PC-3 (cell line): ENCODE data around the gene NXPE3. TPM values are rescaled to one million over a fixed set of nuclear protein-coding genes. Genes with fewer than 3 reads are reported as not detected.
A peak's percentile ranks its signal among the peaks of the same experiment; 100 is the strongest.

Experiments used
- ATAC-seq: fragments of 200-7000 bp; cut with Tn5 transposase; 2 replicates; pipeline ENCODE4 v1.9.1; 2020; ENCODE audit warnings: mild to moderate bottlenecking, moderate library complexity
- BruUV-seq: library from RNA; stranded (reverse); fragments of 400-500 nt; replicated peaks from 2 replicates; lab custom pipeline; 2021; lab: Mats Ljungman, UMichigan
- CTCF ChIA-PET: fragments of 300-600 bp; sonication (Branson Sonifier 250); formaldehyde crosslinking; loops from one replicate; lab custom pipeline; 2022; ENCODE audit warnings: antibody characterized with exemption; lab: Charles Lee
- POLR2A ChIA-PET: fragments of 300-600 bp; sonication (Branson Sonifier 250); formaldehyde crosslinking; loops from one replicate; lab custom pipeline; 2022; ENCODE audit warnings: antibody characterized with exemption; ENCODE audit not compliant: unreplicated experiment; lab: Charles Lee
- DNase-seq: peaks from one replicate; pipeline ENCODE4 v3.0.0-alpha.2; 2015
- H2AFZ ChIP-seq: fragments of 300-600 bp; sonication (generic); 2 replicates; pipeline ENCODE4 v1.6.0; 2016; ENCODE audit warnings: antibody characterized with exemption, low read length
- H3F3A ChIP-seq: fragments of 300-600 bp; sonication (generic); one replicate; pipeline ENCODE4 v1.6.0; 2017; ENCODE audit warnings: antibody characterized with exemption, low read length, control low read depth, mild to moderate bottlenecking; ENCODE audit not compliant: unreplicated experiment
- H3K27ac ChIP-seq: fragments of 300-600 bp; sonication (generic); 2 replicates; pipeline ENCODE4 v1.5.1; 2016; ENCODE audit warnings: mild to moderate bottlenecking, low read length
- H3K27me3 ChIP-seq: fragments of 300-600 bp; sonication (generic); 2 replicates; pipeline ENCODE4 v1.6.1; 2016; ENCODE audit warnings: low read length, mixed read lengths
- H3K36me3 ChIP-seq: fragments of 300-600 bp; sonication (generic); 2 replicates; pipeline ENCODE4 v1.6.1; 2016; ENCODE audit warnings: low read depth, mixed run types, low read length, mixed read lengths
- H3K4me1 ChIP-seq: fragments of 300-600 bp; sonication (generic); 2 replicates; pipeline ENCODE4 v1.5.1; 2016; ENCODE audit warnings: low read length; ENCODE audit not compliant: insufficient read depth
- H3K4me2 ChIP-seq: fragments of 300-600 bp; sonication (generic); 2 replicates; pipeline ENCODE4 v1.6.0; 2016; ENCODE audit warnings: low read length
- H3K4me3 ChIP-seq: fragments of 300-600 bp; sonication (generic); 2 replicates; pipeline ENCODE4 v1.5.1; 2016; ENCODE audit warnings: mild to moderate bottlenecking, low read length, mixed read lengths
- H3K79me2 ChIP-seq: fragments of 300-600 bp; sonication (generic); 2 replicates; pipeline ENCODE4 v1.6.1; 2017; ENCODE audit warnings: low read length, mixed read lengths
- H3K9ac ChIP-seq: fragments of 300-600 bp; sonication (generic); 2 replicates; pipeline ENCODE4 v1.6.0; 2016; ENCODE audit warnings: mild to moderate bottlenecking, low read length
- H3K9me2 ChIP-seq: fragments of 300-600 bp; sonication (generic); replicated peaks from 2 replicates; pipeline ENCODE4 v1.6.1; 2016; ENCODE audit warnings: mixed run types, low read length, mixed read lengths
- H3K9me3 ChIP-seq: fragments of 300-600 bp; sonication (generic); 2 replicates; pipeline ENCODE4 v1.6.1; 2016; ENCODE audit warnings: low read length, mixed read lengths
- H4K20me1 ChIP-seq: fragments of 300-600 bp; sonication (generic); 2 replicates; pipeline ENCODE4 v1.6.1; 2016; ENCODE audit warnings: low read length, mixed read lengths
- EZH2 ChIP-seq: fragments of 300-600 bp; sonication (generic); IDR thresholded peaks from one replicate; pipeline ENCODE4 v1.6.1; 2017; ENCODE audit warnings: antibody characterized with exemption, mild to moderate bottlenecking, low read length; ENCODE audit not compliant: unreplicated experiment
- EZH2phosphoT487 ChIP-seq: fragments of 300-600 bp; sonication (generic); IDR thresholded peaks from 2 replicates; pipeline ENCODE4 v1.6.1; 2018; ENCODE audit warnings: mild to moderate bottlenecking, antibody characterized with exemption, low read length, borderline replicate concordance
- intact Hi-C: fragments of 100-400 bp; cut with micrococcal nuclease; formaldehyde crosslinking; loops from 2 replicates; pipeline ENCODE4 v1.9.0; 2023
- total RNA-seq: library from RNA; depleted of rRNA; stranded (reverse); fragments of >200 nt; gene quantifications from 2 replicates; pipeline ENCODE4 v1.2.3, GENCODE V29; 2014
- TF ChIP-seq, protein P1 (sequence below): fragments of 300-600 bp; sonication (generic); conservative IDR thresholded peaks from 2 replicates; pipeline ENCODE4 v1.5.1; 2017; ENCODE audit warnings: antibody characterized with exemption, low read depth, mild to moderate bottlenecking, low read length

NXPE3 gene
- total RNA-seq, 1 experiment from 2014 or later = 12.6 TPM

DNA sequence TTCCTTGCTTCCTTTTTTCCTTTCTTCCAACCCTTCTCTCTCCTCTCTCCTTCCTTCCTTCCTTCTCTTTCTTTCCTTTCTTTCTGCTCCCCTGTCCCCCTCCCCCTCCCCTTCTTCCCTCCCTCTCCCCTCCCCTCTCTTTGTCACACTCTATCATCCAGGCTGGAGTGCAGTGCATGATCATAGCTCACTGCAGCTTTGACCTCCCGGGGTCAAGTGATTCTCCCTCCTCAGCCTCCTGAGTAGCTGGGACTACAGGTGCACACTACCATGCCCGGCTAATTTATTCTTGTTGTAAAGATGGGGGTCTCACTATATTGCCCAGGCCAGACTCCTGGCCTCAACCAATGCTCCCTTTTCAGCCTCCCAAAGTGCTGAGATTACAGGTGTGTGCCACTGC, 89.0 kb downstream of the NXPE3 start:
- H3K4me1 ChIP-seq = peaks cover 39% of the 10 kb centered on the region
- intact Hi-C loops = loop anchor here (5.0 kb wide), 2 partner anchors 139 to 199 kb away; no protein-coding TSS in a partner anchor
- H3K9me2 ChIP-seq = no peaks in the 10 kb centered on the region
- no peaks in the 10 kb centered on the region for H4K20me1 ChIP-seq
- no peak for DNase-seq
- no TSS peak for BruUV-seq
- H2AFZ ChIP-seq = no peak overlapping the region
- no peak for ATAC-seq
- ChIA-PET POLR2A (interaction anchor here (0.6 to 0.8 kb wide), 3 partner anchors 39 to 239 kb away, joined by 3 to 14 read pairs (median 8); no protein-coding TSS in a partner anchor), CTCF (no interaction called here)
- no peaks in the 10 kb centered on the region for H3K9me3 ChIP-seq
- H3K9ac ChIP-seq = no peak overlapping the region
- no peak overlapping the region for H3K4me3 ChIP-seq
- H3K36me3 ChIP-seq = no peaks in the 10 kb centered on the region
- H3F3A ChIP-seq = no peaks in the 10 kb centered on the region
- H3K4me2 ChIP-seq = no peak overlapping the region
- H3K27me3 ChIP-seq = no peaks in the 10 kb centered on the region
- H3K27ac ChIP-seq = no peak overlapping the region
- TF ChIP-seq, protein P1, sequence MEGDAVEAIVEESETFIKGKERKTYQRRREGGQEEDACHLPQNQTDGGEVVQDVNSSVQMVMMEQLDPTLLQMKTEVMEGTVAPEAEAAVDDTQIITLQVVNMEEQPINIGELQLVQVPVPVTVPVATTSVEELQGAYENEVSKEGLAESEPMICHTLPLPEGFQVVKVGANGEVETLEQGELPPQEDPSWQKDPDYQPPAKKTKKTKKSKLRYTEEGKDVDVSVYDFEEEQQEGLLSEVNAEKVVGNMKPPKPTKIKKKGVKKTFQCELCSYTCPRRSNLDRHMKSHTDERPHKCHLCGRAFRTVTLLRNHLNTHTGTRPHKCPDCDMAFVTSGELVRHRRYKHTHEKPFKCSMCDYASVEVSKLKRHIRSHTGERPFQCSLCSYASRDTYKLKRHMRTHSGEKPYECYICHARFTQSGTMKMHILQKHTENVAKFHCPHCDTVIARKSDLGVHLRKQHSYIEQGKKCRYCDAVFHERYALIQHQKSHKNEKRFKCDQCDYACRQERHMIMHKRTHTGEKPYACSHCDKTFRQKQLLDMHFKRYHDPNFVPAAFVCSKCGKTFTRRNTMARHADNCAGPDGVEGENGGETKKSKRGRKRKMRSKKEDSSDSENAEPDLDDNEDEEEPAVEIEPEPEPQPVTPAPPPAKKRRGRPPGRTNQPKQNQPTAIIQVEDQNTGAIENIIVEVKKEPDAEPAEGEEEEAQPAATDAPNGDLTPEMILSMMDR = no peak
- TF ChIP-seq EZH2 = no peak
- no peak for TF ChIP-seq EZH2phosphoT487
- H3K79me2 ChIP-seq = no peaks in the 10 kb centered on the region

DNA sequence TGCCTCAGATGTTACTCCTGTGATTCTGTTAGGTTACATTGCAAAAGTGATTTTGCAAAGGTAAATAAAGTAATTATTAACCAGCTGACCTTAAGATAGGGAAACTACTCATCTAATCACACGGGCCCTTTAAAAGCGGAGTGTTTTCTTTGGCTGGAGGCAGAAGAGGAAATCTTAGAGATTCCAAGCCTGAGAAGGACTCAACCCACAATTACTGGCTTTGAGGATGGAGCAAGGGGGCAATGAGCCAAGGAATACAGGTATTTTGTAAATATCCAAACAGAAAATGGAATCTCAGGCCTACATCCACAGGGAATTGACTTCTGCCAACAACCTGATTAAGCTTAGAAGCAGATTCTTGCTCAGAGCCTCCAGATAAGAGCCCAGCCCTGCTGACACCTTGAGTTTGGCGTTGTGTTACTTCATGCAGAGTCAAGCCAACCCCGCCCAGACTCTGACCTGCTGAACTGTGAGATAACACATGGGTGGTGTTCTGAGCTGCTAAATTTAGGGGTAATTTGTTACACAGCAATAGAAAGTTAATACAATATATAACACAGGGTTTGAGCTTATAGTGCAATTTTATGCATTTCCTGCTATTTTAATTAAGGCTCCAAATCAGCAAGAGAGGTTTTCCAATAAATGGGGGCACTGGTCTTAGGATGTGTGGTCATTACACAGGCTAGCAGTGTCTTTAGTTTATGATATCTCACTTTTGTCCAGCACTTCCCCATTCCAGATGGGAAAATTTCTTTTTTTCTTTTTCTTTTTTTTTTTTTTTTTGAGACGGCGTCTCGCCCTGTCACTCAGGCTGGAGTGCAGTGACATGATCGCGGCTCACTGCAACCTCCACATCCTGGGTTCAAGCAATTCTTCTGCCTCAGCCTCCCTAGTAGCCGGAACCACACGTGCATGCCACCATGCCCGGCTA, 89.8 kb downstream of the NXPE3 start:
- no peaks in the 10 kb centered on the region for H3K27me3 ChIP-seq
- CTCF ChIA-PET = interaction anchor here (0.7 kb wide), 1 partner anchor 150 kb away, joined by 6 read pairs; no protein-coding TSS in a partner anchor
- no peak overlapping the region for H3K9ac ChIP-seq
- no TSS peak for BruUV-seq
- DNase-seq (peak; percentile 47), ATAC-seq (no peak)
- H3K4me2 ChIP-seq = peak overlapping the region; percentile 12; the same call in 1 of the 2 replicates
- no peaks in the 10 kb centered on the region for H3K9me2 ChIP-seq
- H3K79me2 ChIP-seq = no peaks in the 10 kb centered on the region
- H3K36me3 ChIP-seq = no peaks in the 10 kb centered on the region
- H3K4me3 ChIP-seq = no peak overlapping the region
- H3K27ac ChIP-seq = peak overlapping the region; percentile 15
- no peaks in the 10 kb centered on the region for H3F3A ChIP-seq
- H2AFZ ChIP-seq = no peak overlapping the region
- H4K20me1 ChIP-seq = no peaks in the 10 kb centered on the region
- no peaks in the 10 kb centered on the region for H3K9me3 ChIP-seq
- TF ChIP-seq EZH2phosphoT487 = no peak
- TF ChIP-seq, protein P1 = no peak
- TF ChIP-seq EZH2 = no peak
- intact Hi-C loops = loop anchor here (5.0 kb wide), 2 partner anchors 139 to 199 kb away; no protein-coding TSS in a partner anchor
- H3K4me1 ChIP-seq = peaks cover 47% of the 10 kb centered on the region
- POLR2A ChIA-PET = interaction anchor here (0.6 kb wide), 1 partner anchor 8 kb away, joined by 4 read pairs; no protein-coding TSS in a partner anchor
